Stimulated activated CD8-positive, alpha-beta memory T cell treated with anti-CD3 and anti-CD28 coated beads, Interleukin-15, amount 100 ng/mL, for 4 hours (primary cell): Measurements from ENCODE around the gene IGF2R.
"Not testable (repeated sequence)": the region's sequence is repeated elsewhere in the genome, so short reads cannot be mapped to it uniquely, and the experiment has no call there.

Source experiments
- DNase-seq, 2 donors: peaks; one replicate each; pipeline ENCODE4 v3.0.0-alpha.2; 2020; ENCODE audit warnings: low read depth in 2 of 2

Gene IGF2R

DNA sequence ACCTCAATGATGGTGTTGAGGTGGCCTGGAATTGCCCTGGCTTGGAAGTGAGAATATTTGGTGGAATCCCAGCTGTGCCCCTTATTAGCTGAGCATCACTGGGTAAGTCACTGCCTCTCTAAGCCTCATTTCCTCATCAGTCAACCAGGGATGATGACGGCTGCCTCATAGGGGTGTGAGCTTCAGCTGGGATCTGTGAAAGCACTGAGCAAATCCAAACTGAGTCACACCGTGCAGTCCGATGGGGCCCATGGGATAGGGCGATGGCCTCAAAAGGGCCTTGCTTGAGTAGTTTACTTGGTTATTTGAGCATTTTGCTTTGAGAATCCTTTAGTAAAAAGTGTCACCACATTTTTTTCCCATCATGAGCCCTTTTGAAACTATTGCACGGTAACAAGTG lies 153.9 kb downstream of the IGF2R start:
- DNase-seq = no peak

- DNase-seq = no peak
Measured at GRCh38 chr6:160124007-160124406, 155.1 kb downstream of the IGF2R start.

DNA sequence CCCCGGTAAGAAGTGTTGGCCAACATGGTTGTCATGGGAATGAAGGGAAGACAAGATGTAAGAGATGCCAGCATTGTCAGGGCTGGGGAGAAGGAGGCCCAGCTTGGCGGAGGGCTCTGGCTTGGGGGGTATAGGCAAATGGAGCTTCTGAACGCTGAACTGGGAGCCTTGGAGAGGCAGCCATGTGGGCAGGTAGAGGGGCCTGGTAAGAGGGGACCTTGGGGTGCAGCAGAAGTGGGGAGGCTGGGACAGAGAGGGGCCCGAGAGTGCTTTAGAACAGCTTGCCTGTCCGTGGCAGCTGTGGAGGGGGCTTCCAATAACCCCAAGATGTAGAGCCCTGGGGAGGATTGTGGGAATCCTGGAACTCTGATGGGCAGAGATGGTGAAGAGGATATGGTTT lies 155.7 kb downstream of the IGF2R start:
- DNase-seq = no peak

DNA sequence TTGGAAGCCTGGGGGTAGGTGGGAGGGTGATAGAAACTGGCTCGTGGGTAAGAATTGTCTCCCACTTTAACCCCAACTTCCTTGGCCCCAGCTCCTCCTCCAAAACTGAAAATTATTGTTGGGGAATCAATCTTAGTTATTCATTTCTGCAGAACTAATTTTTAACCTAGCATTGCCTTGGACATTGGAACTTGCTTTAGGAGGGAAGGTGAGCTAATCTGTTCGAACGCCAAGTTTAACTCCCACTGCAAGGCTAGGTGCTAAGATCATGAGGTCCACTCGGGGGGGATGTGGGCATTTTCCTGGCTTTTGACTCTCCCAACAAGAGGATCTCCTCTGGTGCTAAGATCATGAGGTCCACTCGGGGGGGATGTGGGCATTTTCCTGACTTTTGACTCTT lies 156.2 kb downstream of the IGF2R start:
- not testable (repeated sequence) for DNase-seq

DNA sequence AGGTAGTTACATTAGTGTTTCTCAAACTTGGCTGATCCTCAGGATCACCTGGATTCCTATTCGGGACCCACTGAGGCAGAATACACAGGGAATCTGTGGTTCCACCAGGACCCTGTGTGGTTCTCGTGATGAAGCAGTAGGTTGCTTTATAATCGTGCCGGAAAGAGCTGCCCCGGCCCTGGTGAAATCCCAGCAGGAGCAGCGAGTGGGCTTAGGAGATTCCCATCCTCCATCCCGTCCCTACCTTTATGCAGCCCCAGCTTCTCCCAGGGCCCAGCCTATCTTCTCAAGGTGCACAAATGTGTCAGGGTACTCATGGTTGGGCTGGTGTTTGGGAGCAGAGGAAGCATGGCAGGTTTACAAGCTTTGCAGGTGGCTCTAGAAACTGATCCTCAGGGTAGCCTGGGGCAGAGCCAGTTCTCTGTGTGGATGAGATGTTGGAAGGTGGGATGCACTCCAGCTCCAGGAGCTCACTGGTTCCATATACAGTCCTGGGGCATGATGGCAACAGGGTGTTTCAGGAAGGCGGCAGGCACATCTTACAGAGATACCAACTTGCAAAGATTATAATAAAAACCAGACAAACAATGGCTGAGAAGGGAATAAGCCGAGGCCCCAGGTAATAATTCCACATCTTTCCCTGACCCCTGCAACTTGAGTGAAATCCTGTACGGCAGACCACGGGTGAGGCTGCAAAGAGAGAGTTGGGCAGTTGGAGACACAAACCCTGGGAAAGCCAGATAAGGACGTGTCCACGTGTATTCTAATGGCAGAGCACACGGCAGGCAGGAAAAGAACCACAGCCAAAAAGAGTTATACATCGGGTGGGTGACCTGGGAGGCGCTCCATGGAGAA lies 158.6 kb downstream of the IGF2R start:
- no peak for DNase-seq

GRCh38 chr6:160128125-160128683 lies 159.3 kb downstream of the IGF2R start:
- DNase-seq = no peak

DNA sequence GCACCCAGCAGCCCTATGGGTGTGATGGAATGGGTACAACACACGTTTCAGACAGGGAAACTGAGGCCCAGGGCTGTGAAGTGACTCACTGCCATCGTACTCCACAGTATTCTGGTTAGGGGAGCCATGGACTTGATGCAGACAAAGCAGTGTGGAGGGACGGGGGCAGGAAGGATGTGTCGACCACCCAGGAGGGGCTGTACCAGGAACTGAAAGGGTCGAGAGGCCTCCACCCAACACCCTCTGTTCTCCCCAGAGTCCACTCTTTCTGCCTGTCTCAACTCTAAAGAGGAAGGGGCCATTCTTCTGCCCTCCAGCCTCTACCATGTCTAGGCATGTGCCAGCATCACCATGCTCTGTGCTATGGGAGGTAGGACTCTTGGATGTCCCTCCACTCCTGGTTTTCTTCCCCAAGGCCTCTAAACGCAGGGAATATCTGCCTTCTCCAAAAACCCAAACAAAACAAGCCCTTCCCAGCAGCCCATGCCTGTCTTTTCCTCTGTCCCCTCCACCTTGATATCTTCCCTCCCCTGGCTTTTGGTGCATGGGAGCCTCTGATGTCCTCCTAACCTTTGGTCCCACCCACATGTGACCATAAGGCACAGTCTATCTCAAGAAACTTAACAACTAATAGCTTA lies 160.1 kb downstream of the IGF2R start:
- no peak for DNase-seq

- no peak for DNase-seq
Measured at GRCh38 chr6:160129881-160130615, 161.2 kb downstream of the IGF2R start.

DNA sequence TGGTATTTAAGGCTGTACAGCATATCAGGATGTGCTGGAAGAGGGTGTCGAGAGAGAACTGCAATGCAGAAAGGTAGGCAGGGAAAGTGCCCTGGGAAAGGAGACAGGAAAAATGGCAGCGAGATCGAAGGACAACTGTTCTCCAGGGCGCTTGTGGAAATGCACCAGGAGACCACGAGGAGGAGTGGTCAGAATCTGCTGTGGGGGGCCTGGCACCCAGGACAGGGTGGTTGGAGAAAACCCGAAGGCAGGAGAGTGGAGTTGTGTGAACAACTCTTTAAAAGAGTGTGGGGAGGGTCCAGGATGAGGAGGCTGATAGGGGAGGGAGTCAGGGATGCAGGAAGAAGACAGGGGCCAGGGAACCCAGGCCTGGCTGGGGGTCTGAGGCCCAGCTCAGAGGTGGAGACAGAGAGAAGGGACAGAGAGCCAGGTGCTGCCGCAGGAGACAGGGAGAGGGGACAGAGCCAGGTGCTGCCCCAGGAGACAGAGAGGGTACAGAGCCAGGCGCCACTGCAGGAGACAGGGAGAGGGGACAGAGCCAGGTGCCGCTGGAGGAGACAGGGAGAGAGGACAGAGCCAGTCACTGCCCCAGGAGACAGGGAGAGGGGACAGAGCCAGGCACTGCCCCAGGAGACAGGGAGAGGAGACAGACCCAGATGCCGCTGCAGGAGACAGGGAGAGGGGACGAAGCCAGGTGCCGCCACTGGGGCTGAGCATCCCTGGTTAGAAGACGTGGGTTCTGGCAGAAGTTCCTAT lies 162.0 kb downstream of the IGF2R start:
- no peak for DNase-seq

- no peak for DNase-seq
Measured at GRCh38 chr6:160131636-160132296, 162.9 kb downstream of the IGF2R start.

DNA sequence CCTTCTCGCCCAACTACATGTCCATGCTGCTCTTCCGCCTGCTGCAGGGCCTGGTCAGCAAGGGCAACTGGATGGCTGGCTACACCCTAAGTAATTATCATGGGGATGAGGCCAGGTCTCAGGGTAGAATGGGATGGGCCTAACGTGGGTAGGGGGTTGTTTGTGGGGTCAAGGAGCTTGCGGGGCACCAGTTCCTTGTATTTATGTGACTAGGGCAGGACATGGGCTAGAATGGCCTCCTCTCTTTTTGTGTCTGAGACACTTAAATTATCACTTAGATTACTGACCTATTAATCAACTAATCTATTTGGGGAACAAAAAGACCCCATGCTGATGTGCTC lies 163.4 kb downstream of the IGF2R start:
- no peak for DNase-seq

GRCh38 chr6:160132776-160133338 lies 164.0 kb downstream of the IGF2R start:
- DNase-seq = no peak

DNA sequence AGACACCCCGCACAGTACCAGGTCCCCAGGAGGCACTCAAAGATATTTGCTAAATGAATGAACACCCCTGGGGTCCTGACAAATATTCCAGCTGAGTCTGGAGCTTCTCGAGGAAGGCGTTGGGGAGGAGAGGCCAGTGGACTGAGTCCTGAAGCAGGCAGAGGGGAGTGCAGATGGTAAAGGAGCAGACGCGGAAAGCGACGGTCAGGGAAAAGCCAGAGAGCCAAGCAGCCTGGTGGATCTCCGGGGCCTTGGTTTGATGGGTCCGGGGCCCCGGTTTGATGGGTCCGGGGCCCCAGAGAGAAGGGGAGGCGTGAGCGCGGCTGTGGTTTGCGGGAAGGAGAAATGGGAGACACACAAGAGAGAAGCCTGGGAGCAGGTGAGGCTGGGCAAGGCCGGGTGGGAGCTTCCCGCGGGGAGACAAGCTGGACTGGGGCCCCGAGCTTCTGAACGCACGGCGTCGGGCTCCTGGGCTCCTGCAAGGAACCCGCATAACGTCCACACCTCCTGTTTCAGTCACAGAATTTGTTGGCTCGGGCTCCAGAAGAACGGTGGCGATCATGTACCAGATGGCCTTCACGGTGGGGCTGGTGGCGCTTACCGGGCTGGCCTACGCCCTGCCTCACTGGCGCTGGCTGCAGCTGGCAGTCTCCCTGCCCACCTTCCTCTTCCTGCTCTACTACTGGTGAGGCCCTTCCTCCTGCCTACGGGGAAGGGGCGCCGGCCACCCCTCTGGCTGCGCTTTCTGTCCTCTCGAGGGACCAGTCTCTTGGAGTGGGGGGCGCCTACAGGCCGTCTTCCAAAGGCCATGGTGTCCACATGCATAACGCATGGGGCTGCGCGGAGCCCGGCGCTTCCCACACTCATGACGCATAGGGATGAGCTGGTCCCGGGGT lies 164.8 kb downstream of the IGF2R start:
- DNase-seq = no peak

GRCh38 chr6:160134337-160134751 lies 165.5 kb downstream of the IGF2R start:
- DNase-seq = not testable (repeated sequence)

DNA sequence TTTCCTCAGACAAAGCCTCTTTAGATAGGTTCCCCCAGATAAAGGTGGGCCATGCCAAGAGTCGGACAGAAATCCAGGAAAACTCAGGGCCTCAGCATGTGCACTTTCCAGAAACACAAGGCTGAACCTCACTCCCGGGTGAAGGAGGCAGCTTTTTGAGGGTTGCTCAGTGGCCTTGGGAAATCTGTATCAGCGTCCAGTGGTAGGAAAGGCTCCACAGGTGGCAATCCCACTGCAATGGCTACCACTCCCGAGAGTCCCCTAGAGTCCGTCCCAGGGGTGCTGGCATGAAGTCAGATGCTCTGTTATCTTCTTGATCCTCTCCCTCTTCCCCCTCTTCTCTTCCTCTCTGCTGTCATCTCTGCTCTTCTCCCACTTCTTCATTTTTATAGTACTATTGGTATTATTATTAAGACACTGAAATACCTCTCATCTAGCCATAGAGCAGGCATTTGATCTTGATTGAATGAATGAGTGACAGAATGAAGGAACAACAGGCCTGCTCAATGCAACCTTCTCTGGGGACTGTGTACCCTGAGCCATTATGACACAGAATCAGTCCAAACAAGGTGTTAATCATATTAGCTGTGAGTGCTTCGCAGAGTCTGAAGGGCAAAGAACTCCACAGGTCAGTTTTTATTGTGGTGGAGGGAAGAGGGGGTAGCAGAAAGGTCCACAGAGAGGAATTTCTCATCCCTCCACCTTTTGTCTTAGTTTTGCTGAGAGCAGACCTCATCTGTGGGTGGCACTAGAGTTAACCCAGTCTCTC lies 166.1 kb downstream of the IGF2R start:
- no peak for DNase-seq

DNA sequence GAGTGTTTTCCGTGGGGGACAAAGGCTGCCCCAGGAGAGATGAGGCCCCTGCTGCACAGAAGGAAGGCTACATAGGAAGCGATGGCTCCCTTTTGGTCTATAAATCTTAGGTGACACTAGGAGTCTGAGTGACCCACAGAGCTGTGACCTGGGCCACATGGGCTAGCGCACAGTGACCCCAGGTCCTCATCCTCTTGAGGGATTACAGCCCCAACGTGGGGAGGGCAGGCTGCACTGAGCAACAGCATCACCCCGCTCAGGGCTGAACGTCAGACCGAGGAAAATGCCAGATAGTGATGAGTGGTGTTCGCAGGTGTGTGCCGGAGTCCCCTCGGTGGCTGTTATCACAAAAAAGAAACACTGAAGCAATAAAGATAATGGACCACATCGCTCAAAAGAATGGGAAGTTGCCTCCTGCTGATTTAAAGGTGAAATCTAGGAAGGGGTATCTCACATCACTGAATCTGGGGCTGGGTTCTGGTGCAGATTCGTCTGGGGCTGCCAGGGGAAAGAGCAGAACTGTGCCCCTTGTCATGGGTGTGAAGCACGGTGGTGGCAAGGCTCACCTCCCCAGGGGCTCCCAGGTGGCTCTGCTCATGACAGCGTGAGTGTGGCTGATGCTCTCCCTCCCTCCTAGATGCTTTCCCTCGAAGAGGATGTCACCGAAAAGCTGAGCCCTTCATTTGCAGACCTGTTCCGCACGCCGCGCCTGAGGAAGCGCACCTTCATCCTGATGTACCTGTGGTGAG lies 167.2 kb downstream of the IGF2R start:
- no peak for DNase-seq

GRCh38 chr6:160137130-160137988 lies 168.5 kb downstream of the IGF2R start:
- no peak for DNase-seq
